Transverse colon (tissue), 4 donors: ENCODE measurements around the gene EPOP. TPM values are rescaled to one million over a fixed set of nuclear protein-coding genes. Genes with fewer than 3 reads are reported as not detected.

ENCODE experiments used
- DNase-seq: peaks from one replicate; pipeline ENCODE4 v3.0.0-alpha.2; 2019
- H3K27ac ChIP-seq, 4 donors: fragments of 200-600 bp; sonication (generic); 2 replicates each; pipeline ENCODE4 v1.5.1; 2016 to 2018; ENCODE audit warnings: inconsistent platforms in 4 of 4
- H3K27me3 ChIP-seq: fragments of 200-600 bp; sonication (generic); 2 replicates; pipeline ENCODE4 v1.5.1; 2017; ENCODE audit warnings: inconsistent platforms
- H3K36me3 ChIP-seq, 4 donors: fragments of 200-600 bp; sonication (generic); 2 replicates each; pipeline ENCODE4 v1.5.1; 2017 to 2019; ENCODE audit warnings: inconsistent platforms in 4 of 4
- H3K4me1 ChIP-seq, 4 donors: fragments of 200-600 bp; sonication (generic); 2 replicates each; pipeline ENCODE4 v1.5.1; 2017 to 2020; ENCODE audit warnings: inconsistent platforms in 4 of 4
- H3K4me3 ChIP-seq, 4 donors: fragments of 200-600 bp; sonication (generic); 1 replicate in 1 of 4; 2 replicates in 3 of 4; pipeline versions ENCODE4 v1.5.1 to v1.6.1; 2017 to 2019; ENCODE audit warnings: inconsistent platforms in 4 of 4
- H3K9me3 ChIP-seq, 2 donors: fragments of 200-600 bp; sonication (generic); 2 replicates each; pipeline ENCODE4 v1.5.1; 2017 to 2019; ENCODE audit warnings: inconsistent platforms in 2 of 2
- EP300 ChIP-seq: sonication (generic); formaldehyde crosslinking; IDR thresholded peaks from one replicate; pipeline ENCODE4 v1.6.1; 2017; ENCODE audit warnings: antibody characterized with exemption, low read depth
- POLR2A ChIP-seq: fragments of 450-650 bp; IDR thresholded peaks from one replicate; pipeline ENCODE4 v1.6.1; 2016; ENCODE audit warnings: antibody characterized with exemption, mild to moderate bottlenecking, moderate library complexity
- POLR2AphosphoS5 ChIP-seq, 3 donors: sonication (generic); formaldehyde crosslinking; IDR thresholded peaks; one replicate each; pipeline ENCODE4 v1.6.1; 2016; ENCODE audit warnings: antibody characterized with exemption in 3 of 3
- WGBS, 2 donors: methylation state at CpG; one replicate each; pipeline ENCODE4 v1.1.5; 2018; ENCODE audit warnings: low coverage in 1 of 2; 5-methylcytosine and 5-hydroxymethylcytosine counted together
- in situ Hi-C, 4 donors: fragments of 200-750 bp; cut with MboI; loops; one replicate each; pipeline versions ENCODE4 v1.15.0 to v1.15.1; 2017; ENCODE audit warnings: low sequenced_read_pairs in 3 of 4, low pct_ligation_motif_present in 1 of 4, low pct_unique_long_range_greater_than_20kb in 1 of 4
- intact Hi-C: fragments of 100-400 bp; cut with DNase I; formaldehyde crosslinking; loops from one replicate; pipeline ENCODE4 v1.15.1; 2023; ENCODE audit warnings: low total_unique reads
- total RNA-seq, 4 donors: library from RNA; depleted of rRNA; stranded (reverse); fragments of >200 nt; gene quantifications; one replicate each; pipeline ENCODE4 v1.1.0, GENCODE V29; 2016
- TF ChIP-seq, protein P1 (sequence below), 5 experiments: fragments of 200-600 bp in 3 of 5; fragments of 450-650 bp in 2 of 5; sonication (generic) in 3 of 5; IDR thresholded peaks; 1 replicate in 2 of 5; 2 replicates in 3 of 5; pipeline ENCODE4 v1.5.1; 2016 to 2017; ENCODE audit warnings: antibody characterized with exemption in 5 of 5, inconsistent platforms in 3 of 5, mild to moderate bottlenecking in 2 of 5, moderate library complexity in 1 of 5

EPOP gene
- total RNA-seq, 4 donors from 2014 or later, result 0.14 to 3.8 (median 0.61) TPM

DNA sequence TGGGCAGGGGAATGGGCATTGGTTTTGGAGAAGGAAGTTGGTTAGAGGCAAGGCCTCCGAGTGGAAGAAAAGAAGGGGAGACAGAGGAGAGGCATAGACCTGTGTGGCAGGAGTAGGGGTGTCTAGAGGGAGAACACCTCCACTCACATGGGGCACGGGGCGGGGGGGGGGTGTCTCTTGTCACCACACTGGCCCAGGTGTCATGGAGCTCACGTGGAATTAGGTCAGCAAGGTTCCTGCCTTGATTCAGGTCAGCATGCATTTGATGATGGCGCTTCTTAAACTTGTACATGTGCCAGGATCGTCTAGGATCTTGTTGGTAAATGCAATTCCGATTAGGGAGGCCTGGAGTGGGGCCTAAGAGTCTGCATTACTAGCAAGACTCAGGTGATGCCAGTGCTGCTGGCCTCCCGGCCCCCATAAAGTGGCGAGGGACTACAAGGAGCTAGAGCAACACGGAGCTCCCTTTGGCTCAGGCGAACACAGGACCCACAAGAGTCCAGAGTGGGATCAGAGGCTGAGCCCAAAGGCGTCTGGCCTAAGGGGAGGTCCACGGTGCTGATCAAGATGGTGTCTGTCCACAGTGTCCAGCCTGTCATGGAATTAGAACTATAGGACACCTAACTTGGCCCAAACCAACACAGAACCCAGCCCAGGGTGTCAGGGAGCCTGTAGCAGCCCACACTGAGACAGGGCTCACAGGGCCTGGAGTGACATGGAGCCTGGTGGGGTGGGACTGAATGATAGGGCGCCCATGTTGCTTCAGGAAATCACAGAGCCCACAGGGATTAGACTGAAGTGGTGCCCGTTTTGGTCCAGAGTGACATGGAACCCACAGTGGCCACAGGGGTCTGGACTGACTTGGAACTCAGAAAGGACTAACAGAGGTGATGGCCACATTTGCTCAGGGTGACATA lies 16.7 kb downstream of the EPOP start:
- Histone ChIP-seq H3K36me3 (no peaks in the 10 kb centered on the region), H3K4me3 (no peak overlapping the region), H3K9me3 (no peaks in the 10 kb centered on the region), H3K27me3 (peaks cover 36% of the 10 kb centered on the region), H3K27ac (no peak overlapping the region), H3K4me1 (peaks cover 0 to 3% (median 0%) of the 10 kb centered on the region in 4 donors)
- intact Hi-C loops, result no loop called here
- DNase-seq, result no peak
- 90 to 92% methylated on average over 4 to 15 of the region's 15 CpGs for WGBS, 2 donors
- in situ Hi-C loops, result loop anchor here in 2 of 4 donors (10.0 to 25.0 kb wide), 3 partner anchors 93 to 171 kb away; no protein-coding TSS in a partner anchor
- TF ChIP-seq POLR2AphosphoS5 (IDR thresholded peaks at IDR 0.05) (no peak), EP300 (no peak), POLR2A (no peak)
- TF ChIP-seq, protein P1, sequence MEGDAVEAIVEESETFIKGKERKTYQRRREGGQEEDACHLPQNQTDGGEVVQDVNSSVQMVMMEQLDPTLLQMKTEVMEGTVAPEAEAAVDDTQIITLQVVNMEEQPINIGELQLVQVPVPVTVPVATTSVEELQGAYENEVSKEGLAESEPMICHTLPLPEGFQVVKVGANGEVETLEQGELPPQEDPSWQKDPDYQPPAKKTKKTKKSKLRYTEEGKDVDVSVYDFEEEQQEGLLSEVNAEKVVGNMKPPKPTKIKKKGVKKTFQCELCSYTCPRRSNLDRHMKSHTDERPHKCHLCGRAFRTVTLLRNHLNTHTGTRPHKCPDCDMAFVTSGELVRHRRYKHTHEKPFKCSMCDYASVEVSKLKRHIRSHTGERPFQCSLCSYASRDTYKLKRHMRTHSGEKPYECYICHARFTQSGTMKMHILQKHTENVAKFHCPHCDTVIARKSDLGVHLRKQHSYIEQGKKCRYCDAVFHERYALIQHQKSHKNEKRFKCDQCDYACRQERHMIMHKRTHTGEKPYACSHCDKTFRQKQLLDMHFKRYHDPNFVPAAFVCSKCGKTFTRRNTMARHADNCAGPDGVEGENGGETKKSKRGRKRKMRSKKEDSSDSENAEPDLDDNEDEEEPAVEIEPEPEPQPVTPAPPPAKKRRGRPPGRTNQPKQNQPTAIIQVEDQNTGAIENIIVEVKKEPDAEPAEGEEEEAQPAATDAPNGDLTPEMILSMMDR (IDR thresholded peaks at IDR 0.05), result no peak

DNA sequence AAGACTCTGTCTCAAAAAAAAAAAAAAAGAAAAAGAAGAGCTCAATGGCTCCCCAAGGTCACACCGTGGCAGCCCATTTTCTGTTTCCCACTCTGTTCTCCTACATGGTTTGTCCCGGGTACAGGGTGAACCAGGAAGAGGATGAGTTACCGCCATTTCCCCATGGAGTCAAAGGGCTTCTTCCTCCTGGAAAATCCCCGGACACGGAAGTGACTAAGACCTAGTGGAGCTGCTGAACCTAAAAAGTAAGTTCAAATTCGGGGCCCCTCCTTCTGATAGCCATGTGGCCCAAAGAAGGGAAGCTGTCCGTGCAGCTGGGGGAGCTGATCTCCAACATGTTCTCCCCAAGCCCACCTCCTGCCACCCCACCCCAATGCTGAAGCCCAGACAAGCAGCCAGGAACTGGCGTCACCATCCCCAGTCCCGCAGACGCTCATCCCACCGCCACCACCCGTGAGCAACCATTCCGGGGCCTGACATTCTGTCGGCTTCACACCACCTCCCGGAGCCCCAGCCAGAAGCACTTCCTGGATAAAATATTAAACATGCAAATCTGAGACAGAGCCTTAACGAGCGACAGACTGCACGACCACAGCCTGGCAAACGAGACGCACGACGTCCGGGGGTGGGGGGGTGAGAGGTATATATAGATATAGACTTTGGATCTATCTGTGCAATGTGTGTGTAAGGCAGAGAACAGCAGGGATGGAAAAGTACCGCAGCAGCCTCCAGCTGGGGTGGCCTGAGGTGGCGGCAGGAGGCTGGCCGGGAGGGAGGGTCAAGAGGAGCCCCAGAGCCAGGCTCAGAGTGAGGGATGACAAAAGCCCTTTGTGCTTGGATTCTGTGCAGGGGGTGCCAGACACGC lies 17.6 kb downstream of the EPOP start:
- no peak overlapping the region for H3K27ac ChIP-seq
- no peaks in the 10 kb centered on the region for H3K36me3 ChIP-seq
- intact Hi-C loops, result no loop called here
- DNase-seq, result no peak
- H3K4me1 ChIP-seq, result peaks cover 0 to 3% (median 0%) of the 10 kb centered on the region in 4 donors
- in situ Hi-C loops, result loop anchor here in 2 of 4 donors (10.0 to 25.0 kb wide), 3 partner anchors 92 to 170 kb away; no protein-coding TSS in a partner anchor
- H3K4me3 ChIP-seq, result no peak overlapping the region
- no peaks in the 10 kb centered on the region for H3K9me3 ChIP-seq
- 50 to 59% methylated on average over 16 to 27 of the region's 27 CpGs for WGBS, 2 donors
- H3K27me3 ChIP-seq, result peaks cover 36% of the 10 kb centered on the region
- TF ChIP-seq POLR2A, result no peak
- no peak for TF ChIP-seq POLR2AphosphoS5 (IDR thresholded peaks at IDR 0.05)
- TF ChIP-seq, protein P1 (IDR thresholded peaks at IDR 0.05), result no peak
- no peak for TF ChIP-seq EP300

DNA sequence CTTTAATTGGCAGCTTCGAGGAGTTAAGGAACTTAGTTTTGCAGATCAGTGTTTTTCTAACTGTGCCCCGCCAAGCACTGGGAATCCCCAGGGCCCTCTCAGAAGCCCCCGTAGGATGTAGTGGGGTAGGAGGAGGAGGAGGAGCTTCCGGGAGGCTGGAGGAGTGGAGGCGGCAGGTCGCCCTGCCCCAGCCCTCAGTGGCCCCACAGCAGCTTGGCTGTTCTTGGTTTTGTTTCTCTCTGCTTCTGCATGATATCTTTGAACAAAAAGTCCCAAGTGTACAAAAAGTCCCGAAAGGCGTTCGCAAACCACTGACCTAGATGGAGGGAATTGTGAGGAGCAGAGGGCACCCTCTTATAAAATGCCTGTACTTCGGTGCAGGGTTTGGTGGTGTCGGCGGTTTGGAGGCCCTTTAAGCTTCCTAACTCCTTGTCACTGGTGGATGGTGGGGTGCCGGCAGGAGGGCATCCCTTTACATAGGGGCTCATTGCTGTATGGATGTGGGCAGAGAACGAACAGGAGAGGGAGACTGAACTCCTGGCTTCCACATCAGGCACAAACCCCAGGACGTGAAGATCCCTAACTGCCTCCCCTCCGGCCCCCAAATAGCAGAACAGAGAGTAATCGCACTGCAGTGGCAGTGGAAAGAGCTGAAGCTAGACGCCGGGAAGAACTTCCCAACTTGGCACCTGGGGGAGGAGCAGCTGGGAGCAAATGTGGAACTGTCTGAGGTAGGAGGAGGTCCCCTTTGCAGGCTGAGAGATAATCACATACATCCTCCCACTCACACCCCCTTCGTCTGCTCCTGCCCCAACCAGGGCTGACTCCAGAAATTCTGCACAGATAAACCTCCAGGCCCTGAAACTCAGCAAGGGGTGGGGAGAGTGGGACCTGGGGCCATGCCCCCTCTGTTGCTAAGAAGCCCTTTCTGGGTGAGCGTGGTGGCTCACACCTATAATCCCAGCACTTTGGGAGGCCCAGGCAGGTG lies 20.1 kb downstream of the EPOP start:
- no peak for DNase-seq
- 49 to 62% methylated on average over 5 to 21 of the region's 21 CpGs for WGBS, 2 donors
- TF ChIP-seq, protein P1 (IDR thresholded peaks at IDR 0.05), result no peak
- no peak for TF ChIP-seq EP300
- Histone ChIP-seq H3K4me3 (no peak overlapping the region), H3K4me1 (no peaks in the 10 kb centered on the region), H3K27me3 (peaks cover 36% of the 10 kb centered on the region), H3K36me3 (no peaks in the 10 kb centered on the region), H3K9me3 (no peaks in the 10 kb centered on the region), H3K27ac (no peak overlapping the region)
- intact Hi-C loops (no loop called here), in situ Hi-C loops (loop anchor here in 2 of 4 donors (10.0 to 25.0 kb wide), 3 partner anchors 90 to 167 kb away; no protein-coding TSS in a partner anchor)
